HEK293T (cell line): ENCODE measurements around the gene ZFAND4.

ENCODE experiments used
- ARNT ChIP-seq: fragments of 450-650 bp; IDR thresholded peaks from 2 replicates; pipeline ENCODE4 v1.6.1; 2017; ENCODE audit warnings: mild to moderate bottlenecking
- ELF4 ChIP-seq: fragments of 450-650 bp; IDR thresholded peaks from 2 replicates; pipeline ENCODE4 v1.6.1; 2017; ENCODE audit warnings: antibody characterized with exemption
- FOXA1 ChIP-seq: fragments of 450-650 bp; IDR thresholded peaks from 2 replicates; pipeline ENCODE4 v1.6.1; 2016; ENCODE audit warnings: mild to moderate bottlenecking
- HDGF ChIP-seq: fragments of 450-650 bp; IDR thresholded peaks from 2 replicates; pipeline ENCODE4 v1.6.1; 2017; ENCODE audit warnings: antibody characterized with exemption, borderline replicate concordance
- SP1 ChIP-seq: fragments of 450-650 bp; IDR thresholded peaks from 2 replicates; pipeline ENCODE4 v1.6.1; 2017
- ZNF384 ChIP-seq: fragments of 450-650 bp; IDR thresholded peaks from 2 replicates; pipeline ENCODE4 v1.6.1; 2016
- TF ChIP-seq, protein P1 (sequence below): fragments of 450-650 bp; IDR thresholded peaks from 2 replicates; pipeline ENCODE4 v1.6.1; 2016

DNA sequence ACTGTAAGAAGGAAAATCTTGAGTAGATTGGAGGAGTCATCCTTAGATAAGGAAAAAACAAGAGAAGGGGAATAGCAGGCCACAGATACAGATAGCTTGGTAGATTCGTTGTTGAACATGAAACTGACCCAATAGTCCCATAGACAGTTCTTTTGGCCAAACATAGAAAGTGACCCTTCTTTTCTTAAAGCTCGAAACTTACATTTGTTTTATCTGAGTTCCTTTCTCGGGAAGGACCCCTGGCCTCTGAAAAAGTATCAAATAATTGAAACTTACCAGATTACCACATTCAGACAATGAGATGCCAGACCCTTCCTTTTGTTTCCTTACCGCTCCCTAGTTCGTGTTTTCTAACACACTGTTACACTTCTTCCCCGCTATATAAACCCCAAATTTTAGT lies 72.9 kb downstream of the ZFAND4 start:
- TF ChIP-seq, protein P1, sequence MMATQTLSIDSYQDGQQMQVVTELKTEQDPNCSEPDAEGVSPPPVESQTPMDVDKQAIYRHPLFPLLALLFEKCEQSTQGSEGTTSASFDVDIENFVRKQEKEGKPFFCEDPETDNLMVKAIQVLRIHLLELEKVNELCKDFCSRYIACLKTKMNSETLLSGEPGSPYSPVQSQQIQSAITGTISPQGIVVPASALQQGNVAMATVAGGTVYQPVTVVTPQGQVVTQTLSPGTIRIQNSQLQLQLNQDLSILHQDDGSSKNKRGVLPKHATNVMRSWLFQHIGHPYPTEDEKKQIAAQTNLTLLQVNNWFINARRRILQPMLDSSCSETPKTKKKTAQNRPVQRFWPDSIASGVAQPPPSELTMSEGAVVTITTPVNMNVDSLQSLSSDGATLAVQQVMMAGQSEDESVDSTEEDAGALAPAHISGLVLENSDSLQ: no peak
- no peak for TF ChIP-seq SP1
- no peak for TF ChIP-seq FOXA1
- no peak for TF ChIP-seq ARNT
- no peak for TF ChIP-seq ELF4
- TF ChIP-seq HDGF: no peak
- TF ChIP-seq ZNF384: no peak
